GM19395 (cell line): ENCODE data around the gene HPCAL4.

Source experiments
- ATAC-seq: cut with Tn5 transposase; IDR thresholded peaks from one replicate; pipeline ENCODE4 v1.9.1; 2021; ENCODE audit warnings: mild to moderate bottlenecking, moderate library complexity; ENCODE audit not compliant: unreplicated experiment

HPCAL4 gene

DNA sequence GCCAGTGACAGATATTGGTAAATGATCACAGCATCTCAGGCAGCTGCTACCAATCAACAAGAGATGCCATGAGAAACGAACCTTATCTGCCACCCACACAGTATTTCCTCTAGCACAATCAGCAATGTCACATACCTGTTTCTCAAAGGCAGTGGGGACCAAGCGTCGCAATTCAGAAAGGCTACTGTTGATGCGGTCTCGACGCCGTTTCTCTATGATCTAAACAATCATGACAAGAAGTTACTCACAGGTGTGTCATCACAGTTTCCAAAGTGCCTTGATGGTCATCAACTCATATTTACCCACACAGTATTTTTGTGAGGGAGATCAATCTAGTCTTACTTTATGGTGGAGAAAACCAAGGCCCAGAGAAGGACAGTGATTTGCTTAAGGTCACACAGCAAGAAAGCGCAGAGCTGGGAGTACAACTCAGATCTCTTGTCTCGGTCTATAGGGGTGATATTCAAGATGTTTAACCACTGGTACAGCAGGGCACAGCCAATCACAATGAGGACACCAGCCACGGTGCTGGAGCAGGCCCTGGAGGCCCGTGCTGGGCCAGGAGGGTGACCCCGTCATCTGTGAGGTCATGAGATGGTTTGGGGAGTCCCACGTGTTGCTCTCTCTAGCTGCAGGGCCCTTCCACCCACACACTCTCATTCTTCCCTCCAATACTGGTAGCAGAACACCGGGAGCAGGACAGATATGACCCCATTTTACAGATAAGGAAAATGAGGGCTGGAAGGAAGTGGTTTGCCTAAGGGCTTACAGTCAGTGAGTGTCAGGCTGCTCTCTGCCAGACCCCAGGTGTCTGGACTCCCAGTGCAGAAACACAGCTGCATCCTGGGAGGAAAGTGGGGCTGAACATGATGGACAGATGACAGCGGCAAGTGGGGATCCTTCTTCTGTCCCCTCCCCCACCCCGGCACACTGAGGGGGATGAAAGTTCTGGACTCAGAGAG, 59.6 kb downstream of the HPCAL4 start:
- no peak for ATAC-seq

DNA sequence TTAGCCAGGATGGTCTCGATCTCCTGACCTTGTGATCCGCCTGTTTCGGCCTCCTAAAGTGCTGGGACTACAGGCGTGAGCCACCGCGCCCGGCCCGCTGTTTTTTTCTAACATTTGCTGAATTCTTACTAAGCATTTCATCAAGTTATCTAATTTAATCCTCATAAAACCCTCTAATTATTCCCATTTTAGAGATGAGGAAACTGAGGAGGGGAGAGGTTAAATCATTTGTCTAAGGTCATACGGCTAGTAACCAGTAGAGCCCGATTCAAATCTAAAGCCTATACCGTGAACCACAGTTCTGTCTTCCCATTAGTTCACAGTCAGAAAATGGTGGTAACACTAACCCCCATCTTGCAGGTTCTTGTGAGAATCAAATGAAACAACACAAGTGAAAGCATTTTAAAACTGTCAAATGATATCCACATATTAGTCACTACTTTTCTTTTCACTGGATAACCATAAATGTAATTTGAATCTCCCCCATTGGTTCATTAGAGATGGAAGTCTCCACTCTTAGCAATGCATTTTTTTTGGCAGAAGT, 62.4 kb downstream of the HPCAL4 start:
- ATAC-seq: no peak
